Activated CD4-positive, alpha-beta T cell treated with anti-CD3 and anti-CD28 coated beads, Interleukin-10, Interleukin-2, amounts not matched to agents 100 ng/mL and 50 ng/mL, durations not matched to agents 16 hours and 8 hours (primary cell): ENCODE data around the gene CENPX.
A peak's percentile ranks its signal among the peaks of the same experiment; 100 is the strongest.

Experiments
- DNase-seq: peaks from one replicate; pipeline ENCODE4 v3.0.0-alpha.2; 2020

CENPX gene

DNA sequence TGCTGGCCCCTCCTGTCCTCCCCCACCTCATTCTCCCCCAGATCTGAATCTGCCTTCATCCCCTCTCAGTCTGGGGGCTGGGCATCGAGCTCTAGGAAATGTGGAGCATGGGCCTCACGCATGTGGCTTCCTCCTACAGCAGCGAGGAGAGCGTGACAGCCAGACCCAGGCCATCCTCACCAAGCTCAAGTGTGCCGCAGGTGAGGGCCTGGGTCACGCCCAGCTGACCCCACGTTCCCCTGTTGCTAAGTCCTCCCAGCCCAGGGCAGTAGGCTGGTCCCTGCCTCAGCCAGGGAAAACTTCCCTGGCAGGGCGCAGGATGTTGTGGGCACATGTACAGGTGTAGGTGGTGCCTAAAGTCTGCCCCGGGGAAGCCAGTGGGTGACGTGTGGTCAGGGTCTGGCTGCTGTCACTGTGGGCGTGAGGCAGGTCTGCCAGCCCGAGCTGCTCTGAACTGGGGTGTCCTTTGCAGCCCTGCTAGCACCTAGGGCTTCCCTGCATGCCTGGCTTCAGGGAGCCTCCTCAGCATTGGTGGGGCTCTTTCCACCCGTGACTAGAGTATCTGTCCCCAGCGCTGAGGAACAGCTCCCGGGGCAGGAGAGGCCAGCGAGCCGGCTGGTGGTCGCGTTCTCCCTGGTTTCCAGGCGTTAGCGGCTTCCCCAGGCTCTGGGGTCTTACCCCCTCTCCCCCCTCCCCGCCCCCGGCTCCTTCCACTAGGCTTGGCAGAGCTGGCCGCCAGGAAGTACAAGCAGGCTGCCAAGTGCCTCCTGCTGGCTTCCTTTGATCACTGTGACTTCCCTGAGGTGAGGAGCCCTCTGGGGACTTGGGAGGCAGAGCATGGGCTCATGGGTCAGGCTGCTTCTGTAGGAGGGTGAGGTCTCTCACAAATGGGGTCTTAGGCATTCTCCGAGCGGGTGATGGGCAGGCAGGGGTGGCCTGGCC, 32.6 kb upstream of the CENPX start:
- no peak for DNase-seq

DNA sequence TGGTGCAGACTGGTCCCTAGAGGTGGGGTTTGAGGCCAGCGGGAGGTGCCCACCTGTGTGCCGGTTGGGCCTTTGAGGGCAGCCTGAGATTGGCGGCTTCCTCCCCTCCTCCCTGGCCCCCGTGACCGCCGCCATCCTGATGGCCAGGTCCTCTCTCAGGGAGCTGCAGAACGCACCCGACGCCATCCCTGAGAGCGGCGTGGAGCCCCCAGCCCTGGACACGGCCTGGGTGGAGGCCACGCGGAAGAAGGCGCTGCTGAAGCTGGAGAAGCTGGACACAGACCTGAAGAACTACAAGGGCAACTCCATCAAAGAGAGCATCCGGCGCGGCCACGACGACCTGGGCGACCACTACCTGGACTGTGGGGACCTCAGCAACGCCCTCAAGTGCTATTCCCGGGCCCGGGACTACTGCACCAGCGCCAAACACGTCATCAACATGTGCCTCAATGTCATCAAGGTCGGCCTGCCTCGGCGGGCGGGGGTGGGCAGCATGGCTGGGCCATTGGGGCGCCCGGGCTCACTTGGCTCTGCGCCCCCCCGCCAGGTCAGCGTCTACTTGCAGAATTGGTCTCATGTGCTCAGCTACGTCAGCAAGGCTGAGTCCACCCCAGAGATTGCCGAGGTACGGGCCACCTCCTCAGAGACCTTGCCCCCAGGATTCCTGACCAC, 31.8 kb upstream of the CENPX start:
- no peak for DNase-seq

DNA sequence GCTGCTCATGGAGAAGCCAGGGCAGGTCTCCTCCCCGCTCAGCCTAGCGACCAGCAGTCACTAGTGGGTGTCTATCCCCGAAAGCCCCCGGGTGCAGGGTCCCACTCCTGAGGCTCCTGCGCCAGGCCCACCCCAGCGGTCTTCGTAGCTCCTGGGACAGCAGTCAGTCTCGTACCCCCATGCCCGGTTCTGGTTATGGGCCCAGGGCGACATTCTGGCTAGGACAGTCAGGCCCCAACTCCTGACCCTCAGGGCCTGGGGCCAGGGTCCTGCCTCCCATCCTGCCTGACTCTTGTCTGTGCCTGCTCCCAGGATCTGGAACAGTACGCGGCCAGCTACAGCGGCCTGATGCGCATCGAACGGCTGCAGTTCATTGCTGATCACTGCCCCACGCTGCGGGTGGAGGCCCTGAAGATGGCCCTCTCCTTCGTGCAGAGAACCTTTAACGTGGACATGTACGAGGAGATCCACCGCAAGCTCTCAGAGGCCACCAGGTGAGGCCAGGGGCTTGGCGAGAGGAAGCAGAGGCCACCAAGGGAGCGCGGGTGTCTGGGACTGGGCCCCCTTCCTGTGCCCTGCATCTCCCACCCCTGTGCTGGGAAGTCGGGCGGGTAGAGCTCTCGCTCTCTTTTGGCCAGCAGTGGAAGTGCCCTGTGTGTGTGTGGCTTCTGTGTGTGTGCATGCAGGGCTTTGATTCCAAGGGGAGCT, 31.0 kb upstream of the CENPX start:
- no peak for DNase-seq

DNA sequence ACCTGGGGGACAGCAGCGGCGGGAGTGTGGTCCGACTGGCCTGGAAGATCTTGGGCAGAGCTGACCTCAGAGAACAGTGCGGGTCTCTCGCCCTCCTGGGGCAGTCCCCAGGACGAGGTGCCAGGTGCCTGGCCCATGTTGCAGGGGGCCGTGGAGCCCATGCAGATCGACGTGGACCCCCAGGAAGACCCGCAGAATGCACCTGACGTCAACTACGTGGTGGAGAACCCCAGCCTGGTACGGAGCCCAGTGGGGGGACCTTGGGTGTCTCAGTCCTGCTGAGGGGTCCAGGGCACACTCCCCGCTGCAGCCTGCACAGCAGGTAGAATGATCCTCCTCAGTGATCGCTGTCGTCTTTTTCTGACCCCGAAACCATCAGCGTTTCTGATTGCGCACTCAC, 30.5 kb upstream of the CENPX start:
- DNase-seq = no peak

DNA sequence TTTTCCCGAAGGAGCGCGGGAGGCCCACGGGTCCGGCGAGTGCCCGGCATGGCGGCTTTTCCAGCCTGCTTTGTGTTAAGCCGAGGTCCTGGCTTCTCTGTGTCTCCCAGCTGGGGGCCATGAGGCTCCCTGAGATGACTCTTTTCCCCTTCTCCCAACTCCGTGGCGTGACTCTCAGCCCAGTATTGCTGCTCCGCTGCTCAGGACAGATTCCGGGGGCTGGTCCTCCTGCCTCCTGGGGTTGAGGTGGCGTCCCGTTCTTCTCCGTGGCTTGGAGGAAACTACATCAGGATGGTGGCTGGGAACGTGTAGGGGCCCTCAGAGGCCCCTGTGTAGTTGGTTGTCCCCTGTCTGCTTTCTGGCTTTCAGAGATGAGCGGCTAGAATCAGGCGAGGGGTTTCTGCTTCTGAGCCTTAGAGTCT, 30.0 kb upstream of the CENPX start:
- DNase-seq = no peak

DNA sequence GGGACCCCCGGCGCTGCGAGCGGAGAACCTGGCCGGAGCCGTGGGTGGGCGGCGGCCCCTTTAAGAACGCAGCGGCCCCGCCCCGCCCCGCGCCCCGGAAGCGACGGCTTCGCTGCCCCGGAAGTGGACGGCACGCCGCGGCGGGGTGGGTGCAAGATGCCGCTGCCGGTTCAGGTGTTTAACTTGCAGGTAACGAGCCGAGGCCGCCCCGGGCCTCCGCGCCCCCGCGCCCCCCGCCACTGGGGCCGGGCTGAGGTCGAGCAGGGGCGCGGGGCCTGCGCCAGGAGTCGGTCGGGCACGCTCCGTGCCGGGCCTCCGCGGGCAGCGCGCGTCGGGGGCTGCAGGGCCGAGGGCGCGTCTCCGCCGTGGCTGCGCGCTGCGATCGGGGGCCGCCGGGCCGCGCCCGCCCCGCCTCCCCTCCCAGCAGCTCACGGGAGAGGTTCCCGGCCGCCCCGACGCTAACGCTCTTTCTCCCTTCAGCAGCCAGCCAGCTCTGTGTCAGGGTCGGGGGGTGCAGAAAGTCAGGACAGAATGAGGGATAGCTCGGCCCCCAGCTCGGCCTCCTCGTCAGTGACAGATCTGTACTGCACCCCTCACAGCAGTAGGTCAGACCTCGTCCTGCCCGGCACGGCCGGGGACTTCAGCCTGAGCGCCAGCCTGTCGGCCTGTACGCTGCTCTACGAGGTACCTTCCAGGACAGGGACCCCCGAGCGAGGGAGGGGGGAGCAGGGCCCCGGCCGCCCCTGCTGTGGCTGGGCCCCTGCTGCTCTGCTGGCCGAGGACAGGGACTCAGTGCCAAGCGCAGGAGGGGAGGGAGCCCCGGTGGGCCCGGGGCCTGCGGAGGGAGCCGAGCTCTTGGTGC, 29.3 kb upstream of the CENPX start, which contains the start of the genes GPS1 and RFNG:
GPS1 (plus strand) TSS at position 123 of the 862 bp plus-strand sequence; CDS start at position 157, 34 bp downstream.
RFNG (minus strand) TSS at position 36 of the 862 bp plus-strand sequence. CDS start 45 bp downstream, outside the sequence.
- peak; percentile 83 for DNase-seq

DNA sequence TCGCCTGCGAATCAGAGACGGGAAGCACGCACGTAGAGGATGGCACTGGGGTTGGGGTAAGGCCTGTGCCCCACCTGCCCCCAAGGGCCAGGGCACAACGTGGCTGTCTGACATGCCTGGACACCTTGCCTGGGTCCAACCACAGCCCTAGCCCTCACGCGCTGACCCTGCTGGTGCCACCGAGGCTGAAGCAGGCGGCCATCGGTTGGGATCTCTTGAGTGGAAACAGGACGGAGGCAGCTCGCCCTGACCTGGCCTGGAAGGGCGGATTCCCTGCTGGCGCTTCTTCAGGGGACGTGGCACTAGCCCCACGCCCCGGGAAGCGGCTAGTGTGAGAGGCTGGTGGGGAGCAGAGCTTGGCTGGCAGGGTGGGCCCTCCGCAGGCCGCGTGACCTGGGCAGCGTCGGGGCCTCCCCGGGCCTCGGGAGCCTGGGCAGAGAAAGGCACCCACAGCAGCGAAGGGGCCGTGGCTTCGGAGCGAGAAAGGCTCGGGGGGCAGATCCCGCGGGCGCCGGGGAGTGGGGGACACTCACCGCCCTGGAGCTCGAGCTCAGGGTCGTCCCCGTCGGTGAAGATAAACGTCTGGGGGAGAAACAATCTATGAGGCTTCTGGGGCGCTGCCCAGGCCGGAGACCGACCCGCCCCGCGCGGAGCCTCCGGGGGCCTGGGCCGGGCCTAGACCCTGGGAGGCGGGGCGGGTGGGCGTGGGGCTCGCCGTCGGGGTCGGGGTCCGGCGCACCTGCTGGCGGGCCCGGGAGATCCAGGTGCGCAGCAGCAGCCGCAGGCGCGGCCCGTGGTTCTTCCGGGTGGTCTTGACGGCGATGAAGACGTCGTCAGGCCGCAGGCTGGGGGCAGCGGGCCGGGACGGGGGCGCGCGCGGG, 28.3 kb upstream of the CENPX start:
- DNase-seq = no peak

DNA sequence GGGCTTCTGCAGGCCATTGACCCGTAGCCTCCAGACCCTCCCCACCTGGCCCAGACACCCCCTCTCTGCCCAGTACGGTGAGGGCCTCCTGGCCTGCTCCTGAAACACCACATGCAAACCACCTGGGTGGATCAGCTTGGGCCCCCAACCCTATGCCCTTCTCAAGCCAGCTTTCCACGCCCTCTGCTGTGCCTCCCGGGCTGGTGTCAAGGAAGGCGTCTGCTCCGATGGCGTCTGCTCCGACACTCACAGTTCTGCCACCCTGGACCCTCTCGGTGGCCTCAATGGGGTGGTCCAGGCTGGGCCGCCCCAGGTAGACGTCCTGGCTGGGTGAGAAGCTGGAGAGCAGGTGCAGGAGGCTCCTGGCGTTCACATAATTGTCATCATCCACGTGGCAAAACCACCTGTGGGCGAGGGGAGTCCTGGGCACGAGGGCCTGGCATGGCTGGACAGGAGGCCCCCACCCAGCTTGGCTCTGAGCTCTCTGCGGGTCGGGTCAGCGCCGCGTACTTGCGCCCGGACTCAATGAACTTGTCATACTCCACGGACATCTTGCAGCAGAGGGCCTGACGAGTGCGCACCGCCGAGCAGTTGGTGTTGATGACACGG, 27.6 kb upstream of the CENPX start:
- DNase-seq = no peak

DNA sequence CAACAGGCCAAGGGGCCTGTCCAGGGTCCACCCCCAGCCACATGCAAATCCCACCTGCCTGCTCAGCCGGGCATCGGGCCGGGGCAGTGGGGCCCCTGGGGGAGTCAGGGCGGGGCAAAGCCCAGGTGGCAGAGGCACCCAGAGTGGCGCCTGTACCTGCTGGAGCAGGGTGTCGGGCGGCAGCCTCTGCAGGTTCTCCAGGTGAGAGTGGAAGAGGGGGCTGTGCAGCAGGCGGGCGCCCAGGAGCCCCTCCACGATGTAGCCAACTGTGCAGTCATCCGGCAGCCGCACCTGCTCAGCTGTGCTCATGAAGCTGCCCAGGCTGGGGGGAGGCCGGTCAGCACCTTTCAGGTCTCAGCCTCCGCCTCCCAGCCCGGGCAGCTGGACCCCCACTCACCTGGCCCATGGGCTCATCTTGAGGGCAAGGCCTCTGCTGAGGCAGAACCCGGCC, 26.9 kb upstream of the CENPX start:
- no peak for DNase-seq

DNA sequence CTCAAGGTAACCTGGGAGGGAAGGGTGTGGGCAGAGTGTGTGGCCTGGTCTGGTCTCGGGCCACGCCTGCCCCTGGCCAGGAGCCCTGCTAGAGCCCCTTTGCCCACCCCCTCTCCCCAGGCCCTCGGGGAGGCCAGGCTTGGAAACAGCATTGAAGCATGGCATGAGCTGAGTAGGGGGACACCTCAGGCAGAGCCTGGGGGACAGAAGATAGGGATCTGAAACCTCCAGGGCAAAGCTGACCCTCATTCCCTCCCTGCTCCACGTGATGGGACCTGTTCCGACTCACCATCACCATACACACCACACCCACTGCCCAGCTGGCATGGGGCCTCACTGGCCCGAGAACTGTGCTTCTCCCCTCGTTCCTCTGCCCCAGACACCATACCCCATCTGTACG, 26.4 kb upstream of the CENPX start:
- DNase-seq = no peak

DNA sequence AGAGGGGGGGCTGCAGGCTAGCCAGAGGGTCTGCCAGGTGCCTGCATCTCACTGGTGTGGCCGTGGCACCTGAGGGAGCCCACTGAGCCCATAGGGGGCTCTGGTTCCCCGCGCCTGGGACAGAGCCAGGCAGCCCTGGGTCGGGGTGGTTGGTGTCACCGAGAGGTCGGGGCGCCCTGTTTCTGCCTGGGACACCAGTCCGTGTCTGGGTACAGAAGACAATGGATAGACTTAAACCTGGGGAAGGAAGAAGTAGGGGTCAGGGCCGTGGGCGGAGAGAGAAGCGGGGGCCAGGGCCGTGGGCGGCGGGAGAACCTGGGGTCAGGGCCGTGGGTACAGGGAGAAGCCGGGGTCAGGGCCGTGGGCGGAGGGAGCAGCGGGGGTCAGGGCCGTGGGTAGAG, 25.9 kb upstream of the CENPX start:
- no peak for DNase-seq

DNA sequence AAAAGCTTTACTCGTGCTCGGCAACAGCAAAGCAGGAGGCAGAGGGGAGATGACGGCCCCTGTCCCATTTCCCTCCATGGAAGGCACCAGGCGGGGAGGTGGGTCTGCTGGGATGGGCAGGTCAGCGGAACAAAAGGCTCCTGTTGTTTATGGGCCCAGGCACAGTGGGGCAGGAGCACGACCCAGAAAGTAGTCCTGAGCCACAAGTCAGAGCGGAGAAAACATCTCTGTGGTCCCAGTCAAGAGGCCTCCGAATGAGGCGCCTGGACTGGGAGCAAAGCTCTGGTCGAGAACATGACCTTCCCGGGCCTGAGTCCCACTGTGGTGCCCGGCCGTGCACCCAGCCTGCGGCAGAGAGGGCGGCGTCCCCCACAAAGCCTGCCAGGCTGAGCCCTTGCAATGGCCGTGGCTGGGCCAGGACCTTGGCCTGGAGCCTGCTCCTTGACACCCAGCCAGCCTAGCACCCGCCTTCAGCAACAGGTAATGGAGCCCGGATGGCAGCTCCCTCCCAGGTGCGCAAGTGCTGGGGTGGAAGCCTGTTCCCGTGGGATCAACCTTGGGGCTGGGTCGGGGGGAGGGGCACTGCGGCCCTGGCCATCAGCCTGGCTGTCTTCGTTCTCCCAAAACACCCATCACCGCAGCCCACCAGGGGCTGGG, 25.4 kb upstream of the CENPX start:
- DNase-seq = no peak

DNA sequence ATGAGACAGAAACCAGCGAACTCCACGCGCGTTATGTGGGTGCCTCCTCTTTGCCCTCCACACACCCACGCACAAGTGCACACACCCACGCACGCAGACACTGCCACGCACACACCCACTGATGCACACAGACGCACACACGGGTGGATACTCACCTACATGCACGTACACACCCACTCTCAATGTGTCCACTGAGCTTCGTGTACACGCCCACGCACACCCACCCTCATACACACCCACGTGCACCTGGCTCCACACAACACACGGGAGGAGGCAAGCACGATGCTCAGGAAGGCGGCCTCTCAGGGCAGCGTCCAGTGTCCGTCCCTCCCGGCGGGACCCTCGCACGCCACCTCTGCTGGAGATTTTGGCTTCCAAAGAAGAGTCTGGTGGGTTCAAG, 24.7 kb upstream of the CENPX start:
- DNase-seq = no peak

DNA sequence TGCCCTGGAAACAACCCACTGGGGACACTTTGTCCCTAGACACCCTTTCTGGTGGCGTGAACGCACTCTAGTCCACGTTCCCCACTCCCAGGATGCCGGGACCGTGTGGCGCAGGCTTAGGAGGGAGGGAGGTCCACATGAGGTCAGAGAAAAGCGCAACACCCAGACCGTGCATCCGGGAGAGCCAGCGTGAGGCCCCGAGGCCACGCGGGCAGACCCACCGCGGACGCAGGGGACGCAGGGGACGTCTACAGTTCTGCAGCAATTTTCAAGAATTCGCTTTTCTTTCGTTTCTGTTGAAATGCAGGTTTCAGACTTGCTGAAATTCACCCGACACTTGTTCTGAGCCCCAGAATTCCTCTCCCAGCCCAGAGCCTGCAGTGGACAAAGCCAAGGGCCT, 24.2 kb upstream of the CENPX start:
- DNase-seq = no peak

DNA sequence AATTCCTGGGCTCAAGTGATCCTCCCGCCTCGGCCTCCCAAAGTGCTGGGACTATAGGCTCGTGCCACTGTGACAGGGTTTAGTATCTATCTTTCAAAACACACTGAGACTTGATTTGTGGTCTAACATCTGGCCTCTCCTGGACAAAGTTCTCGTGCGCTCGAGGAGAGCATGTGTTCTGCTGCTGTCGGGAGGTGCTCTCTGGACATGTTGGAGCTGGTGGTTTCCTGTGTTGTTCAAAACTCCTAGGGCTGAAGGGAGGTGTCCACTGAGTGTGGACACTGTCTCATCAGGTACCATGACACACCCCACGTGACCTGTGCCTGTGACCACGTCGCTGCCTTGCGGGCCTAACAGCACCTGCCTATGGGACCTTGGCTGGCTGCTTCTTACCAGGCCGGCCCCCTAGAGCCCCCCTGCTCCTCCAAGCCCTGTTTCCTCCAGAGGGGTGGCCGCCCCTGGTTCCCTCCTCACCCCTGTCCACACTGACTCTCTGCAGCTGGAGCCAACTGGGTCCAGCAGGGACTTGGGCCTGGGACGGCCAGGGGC, 23.3 kb upstream of the CENPX start:
- DNase-seq = no peak

DNA sequence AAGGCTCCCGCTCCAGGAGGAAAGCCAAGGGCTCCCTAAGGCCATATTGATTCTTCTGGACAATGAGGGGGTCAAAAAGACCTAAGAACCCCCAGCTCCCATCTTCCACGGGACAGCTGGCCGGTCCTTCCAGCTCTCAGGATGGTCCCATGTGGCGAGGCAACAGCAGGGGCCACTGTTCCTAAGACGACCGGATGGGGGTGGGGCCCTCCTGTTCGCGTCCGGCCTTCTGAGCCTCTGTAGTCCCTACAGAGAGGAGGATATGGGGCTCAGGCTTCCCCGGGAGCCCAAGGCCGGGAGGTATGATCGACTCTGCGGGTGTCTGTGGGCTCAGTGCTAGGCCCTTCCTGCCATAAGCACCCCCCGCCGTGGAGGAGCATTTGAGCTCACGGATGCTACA, 20.8 kb upstream of the CENPX start:
- DNase-seq = no peak

DNA sequence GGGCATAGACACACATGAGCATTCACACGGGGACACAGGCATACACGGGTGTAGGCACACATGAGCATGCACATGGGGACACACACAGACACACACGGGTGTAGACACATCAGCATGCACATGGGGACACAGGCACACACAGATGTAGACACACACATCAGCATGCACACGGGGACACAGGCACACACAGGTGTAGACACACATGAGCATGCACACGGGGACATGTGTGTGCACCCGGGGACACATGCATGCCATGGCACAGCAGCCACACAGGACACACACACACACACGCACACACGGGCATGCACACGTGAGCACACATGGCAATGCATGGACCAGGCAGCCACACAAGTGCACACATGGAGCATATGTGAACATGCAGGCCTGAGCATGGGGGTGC, 20.0 kb upstream of the CENPX start:
- no peak for DNase-seq

DNA sequence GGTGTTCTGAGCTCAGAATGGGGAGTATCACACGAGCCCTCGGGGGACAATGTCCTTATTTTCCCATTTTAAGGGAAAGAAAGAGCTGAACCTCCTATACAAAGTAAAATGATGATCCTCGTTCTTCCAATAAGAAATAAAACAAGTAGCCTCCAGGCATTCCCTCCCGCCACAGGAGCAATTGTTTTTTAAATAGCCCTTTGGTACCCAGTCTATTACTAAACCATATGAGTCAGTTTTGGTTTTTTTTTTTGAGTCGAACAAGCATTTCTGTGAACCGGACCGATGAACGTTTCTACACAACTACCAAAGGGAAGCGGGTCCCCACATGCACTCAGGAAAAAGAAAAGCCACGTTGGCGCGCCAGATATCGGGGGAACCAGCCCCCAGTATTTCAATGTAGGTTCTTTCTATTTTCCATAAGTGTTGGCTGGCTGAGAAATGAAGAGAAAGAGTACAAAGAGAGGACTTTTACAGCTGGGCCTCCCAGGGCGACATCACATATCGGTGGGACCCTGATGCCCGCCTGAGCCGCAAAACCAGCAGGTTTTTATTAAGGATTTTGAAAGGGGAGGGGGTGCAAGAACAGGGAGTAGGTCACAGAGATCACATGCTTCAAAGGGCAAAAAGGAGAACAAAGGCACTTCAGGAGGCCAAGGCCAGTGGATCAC, 18.6 kb upstream of the CENPX start:
- DNase-seq = no peak

DNA sequence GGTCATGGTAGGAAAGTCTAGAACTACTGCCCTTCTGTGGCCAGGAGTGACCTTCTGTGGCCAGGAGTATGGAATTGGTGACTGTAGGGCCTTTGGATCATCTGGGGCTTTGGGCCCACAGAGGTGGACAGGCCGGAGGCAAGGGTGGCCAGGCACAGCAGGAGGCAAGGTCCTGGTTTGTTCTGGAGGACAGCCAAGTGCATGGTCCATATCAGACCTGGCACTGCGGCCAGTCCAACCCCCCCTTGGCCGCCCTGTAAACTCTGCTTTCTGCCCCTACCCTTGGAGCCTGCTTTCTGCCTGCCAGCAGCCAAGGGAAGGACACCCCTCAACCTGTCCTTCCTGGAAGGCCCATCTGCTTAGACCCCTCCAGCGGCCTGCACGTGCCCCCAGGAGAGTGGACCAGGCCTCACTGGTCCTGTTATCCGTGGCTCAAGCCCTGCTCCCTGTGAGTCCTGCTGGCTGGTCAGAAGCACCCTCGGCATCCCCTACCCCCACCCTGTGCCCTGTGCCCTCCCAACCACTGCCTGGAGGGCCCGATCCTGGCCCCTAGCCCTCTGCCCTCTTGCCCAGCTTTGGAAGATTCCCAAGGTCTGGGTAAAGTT, 17.1 kb upstream of the CENPX start:
- no peak for DNase-seq
